ENCODE results near the gene TRAPPC3. TPM values are rescaled to one million over a fixed set of nuclear protein-coding genes. Genes with fewer than 3 reads are reported as not detected.

Gene TRAPPC3
- total RNA-seq, 2 experiments from 2014 or later = 50.3 to 60.4 TPM

GRCh38 chr1:36092798-36093185 is 56.5 kb downstream of the TRAPPC3 start:
- Histone ChIP-seq H3K4me2 (ENCODE audit: low read length) (no peak overlapping the region), H3K4me1 (ENCODE audit: insufficient read depth, low read length, poor library complexity, severe bottlenecking) (peaks cover 16% of the 10 kb centered on the region), H4K20me1 (ENCODE audit: insufficient read depth, low read length) (peaks cover 6% of the 10 kb centered on the region; the same call in 1 of the 2 replicates), H3K9me3 (ENCODE audit: low read length) (no peaks in the 10 kb centered on the region), H3K4me3 (ENCODE audit: low read depth, low read length, poor library complexity, severe bottlenecking) (no peak overlapping the region), H3K9me2 (ENCODE audit: insufficient read depth, low read length) (no peaks in the 10 kb centered on the region), H2AFZ (ENCODE audit: low read length) (no peak overlapping the region), H3K27ac (ENCODE audit: low read depth, low read length, poor library complexity, severe bottlenecking) (no peak overlapping the region), H3K36me3 (ENCODE audit: insufficient read depth, low read length) (peaks cover 54% of the 10 kb centered on the region), H3K79me2 (ENCODE audit: insufficient read depth, low read depth, low read length) (peaks cover 18% of the 10 kb centered on the region)
- intact Hi-C loops (cut with micrococcal nuclease; ENCODE audit: unreplicated experiment) = no loop called here
- TF ChIP-seq EZH2phosphoT487 (IDR thresholded peaks at IDR 0.05; ENCODE audit: borderline replicate concordance, low read depth, low read length) (no peak), CTCF (conservative IDR thresholded peaks at IDR 0.05; ENCODE audit: low read length) (no peak)
- ChIA-PET POLR2A (no interaction called here), CTCF (ENCODE audit: unreplicated experiment) (no interaction called here)
- DNase-seq (ENCODE audit: low spot score) = no peak
- no TSS peak for BruUV-seq (replicated peaks)

- Histone ChIP-seq H3K4me3 (ENCODE audit: low read depth, low read length, poor library complexity, severe bottlenecking) (no peak overlapping the region), H2AFZ (ENCODE audit: low read length) (no peak overlapping the region), H3K9me3 (ENCODE audit: low read length) (no peaks in the 10 kb centered on the region), H4K20me1 (ENCODE audit: insufficient read depth, low read length) (peaks cover 6% of the 10 kb centered on the region; the same call in 1 of the 2 replicates), H3K4me2 (ENCODE audit: low read length) (no peak overlapping the region), H3K27ac (ENCODE audit: low read depth, low read length, poor library complexity, severe bottlenecking) (no peak overlapping the region), H3K36me3 (ENCODE audit: insufficient read depth, low read length) (peaks cover 54% of the 10 kb centered on the region), H3K4me1 (ENCODE audit: insufficient read depth, low read length, poor library complexity, severe bottlenecking) (peaks cover 16% of the 10 kb centered on the region), H3K79me2 (ENCODE audit: insufficient read depth, low read depth, low read length) (peaks cover 18% of the 10 kb centered on the region), H3K9me2 (ENCODE audit: insufficient read depth, low read length) (no peaks in the 10 kb centered on the region)
- no peak for DNase-seq (ENCODE audit: low spot score)
- intact Hi-C loops (cut with micrococcal nuclease; ENCODE audit: unreplicated experiment) = no loop called here
- CTCF ChIA-PET (ENCODE audit: unreplicated experiment) = no interaction called here
- TF ChIP-seq EZH2phosphoT487 (IDR thresholded peaks at IDR 0.05; ENCODE audit: borderline replicate concordance, low read depth, low read length) (no peak), CTCF (conservative IDR thresholded peaks at IDR 0.05; ENCODE audit: low read length) (no peak)
- POLR2A ChIA-PET = no interaction called here
- no TSS peak for BruUV-seq (replicated peaks)
Measured at GRCh38 chr1:36092166-36092797, 57.0 kb downstream of the TRAPPC3 start.

GRCh38 chr1:36091698-36092097 is 57.6 kb downstream of the TRAPPC3 start:
- Histone ChIP-seq H4K20me1 (ENCODE audit: insufficient read depth, low read length) (peaks cover 6% of the 10 kb centered on the region; the same call in 1 of the 2 replicates), H3K36me3 (ENCODE audit: insufficient read depth, low read length) (peaks cover 54% of the 10 kb centered on the region), H3K4me3 (ENCODE audit: low read depth, low read length, poor library complexity, severe bottlenecking) (no peak overlapping the region), H2AFZ (ENCODE audit: low read length) (no peak overlapping the region), H3K9me3 (ENCODE audit: low read length) (no peaks in the 10 kb centered on the region), H3K79me2 (ENCODE audit: insufficient read depth, low read depth, low read length) (peaks cover 18% of the 10 kb centered on the region), H3K27ac (ENCODE audit: low read depth, low read length, poor library complexity, severe bottlenecking) (no peak overlapping the region), H3K9me2 (ENCODE audit: insufficient read depth, low read length) (no peaks in the 10 kb centered on the region), H3K4me1 (ENCODE audit: insufficient read depth, low read length, poor library complexity, severe bottlenecking) (peaks cover 16% of the 10 kb centered on the region), H3K4me2 (ENCODE audit: low read length) (no peak overlapping the region)
- POLR2A ChIA-PET = no interaction called here
- TF ChIP-seq EZH2phosphoT487 (IDR thresholded peaks at IDR 0.05; ENCODE audit: borderline replicate concordance, low read depth, low read length) (no peak), CTCF (conservative IDR thresholded peaks at IDR 0.05; ENCODE audit: low read length) (no peak)
- no peak for DNase-seq (ENCODE audit: low spot score)
- intact Hi-C loops (cut with micrococcal nuclease; ENCODE audit: unreplicated experiment) = no loop called here
- no TSS peak for BruUV-seq (replicated peaks)
- CTCF ChIA-PET (ENCODE audit: unreplicated experiment) = no interaction called here
